ENCODE results near the gene LIG4. TPM values are rescaled to one million over a fixed set of nuclear protein-coding genes. Genes with fewer than 3 reads are reported as not detected.
"Not testable (repeated sequence)": the region's sequence is repeated elsewhere in the genome, so short reads cannot be mapped to it uniquely, and the experiment has no call there.

The LIG4 gene
- total and polyA plus RNA-seq, 7 donors, result 5.4 to 11.5 (median 8.3) TPM

GRCh38 chr13:108218044-108218974 lies 3.0 kb upstream of the LIG4 start, which contains the start of gene ABHD13:
Gene ABHD13, plus strand, starts transcription at chr13:108218392. Its CDS starts 10,827 bp downstream, at chr13:108229219.
- peak in 2 of 4 donors; percentile 43 to 50 for TF ChIP-seq EP300 (IDR thresholded peaks at IDR 0.05)
- peak; percentile 44 to 64 for TF ChIP-seq POLR2A (IDR thresholded peaks at IDR 0.05)
- no peak for TF ChIP-seq CTCF (IDR thresholded peaks at IDR 0.05)
- TF ChIP-seq POLR2AphosphoS5 (IDR thresholded peaks at IDR 0.05), result peak; percentile 73 to 91 (median 90)
- Histone ChIP-seq H3K27ac (peak within 1 kb of the TSS; percentile 87 to 94 (median 90)), H3K27me3 (no peaks in the 10 kb centered on the region), H3K36me3 (no peaks in the 10 kb centered on the region), H3K4me3 (peak within 1 kb of the TSS; percentile 86 to 100 (median 92)), H3K4me1 (peaks cover 0 to 70% (median 50%) of the 10 kb centered on the region in 4 donors), H3K9me3 (no peaks in the 10 kb centered on the region)
- DNase-seq, result peak; percentile 94
- 1% methylated on average over 93 of the region's 93 CpGs for WGBS, 2 donors
- intact Hi-C loops (cut with DNase I), result loop anchor here (5.0 kb wide), 2 partner anchors 699 to 1569 kb away; partner anchors contain the start of gene IRS2

DNA sequence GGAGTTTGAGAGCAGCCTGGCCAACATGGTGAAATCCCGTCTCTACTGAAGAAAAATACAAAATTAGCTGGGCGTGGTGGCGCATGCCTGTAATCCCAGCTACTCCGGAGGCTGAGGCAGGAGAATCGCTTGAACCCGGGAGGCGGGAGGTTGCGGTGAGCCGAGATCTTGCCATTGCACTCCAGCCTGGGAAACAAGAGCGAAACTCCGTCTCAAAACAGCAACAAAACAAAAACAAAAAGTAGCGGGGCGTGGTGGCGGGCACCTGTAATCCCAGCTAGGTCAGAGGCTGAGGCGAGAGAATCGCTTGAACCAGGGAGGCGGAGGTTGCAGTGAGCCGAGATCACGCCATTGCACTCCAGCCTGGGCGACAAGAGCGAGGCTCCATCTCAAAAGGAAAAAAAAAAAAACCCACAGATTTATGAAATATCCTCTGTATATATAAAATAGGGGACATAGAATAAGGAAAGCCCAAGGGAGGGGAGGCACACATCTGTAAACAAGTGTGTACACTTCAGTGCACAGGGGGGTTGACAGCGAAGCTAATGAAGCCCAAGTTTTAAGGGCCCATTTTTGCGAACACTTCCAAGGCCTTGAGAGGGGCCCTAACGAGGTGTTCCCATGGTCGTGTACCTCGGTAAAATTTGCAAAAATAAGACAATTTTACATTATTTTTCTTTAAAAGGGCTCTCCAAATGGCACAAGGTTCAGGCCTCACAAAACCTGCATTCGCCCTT lies 2.1 kb upstream of the LIG4 start:
- DNase-seq, result peak; percentile 59
- not testable (repeated sequence) for H3K27me3 ChIP-seq, H3K9me3 ChIP-seq, H3K36me3 ChIP-seq
- 71 to 74% methylated on average over 27 of the region's 27 CpGs for WGBS, 2 donors
- Histone ChIP-seq H3K4me3 (peak overlapping the region; percentile 86 to 100 (median 92)), H3K4me1 (peaks cover 0 to 62% (median 47%) of the 10 kb centered on the region in 4 donors), H3K27ac (peak overlapping the region; percentile 87 to 94 (median 90))
- intact Hi-C loops (cut with DNase I), result loop anchor here (5.0 kb wide), 2 partner anchors 700 to 1570 kb away; partner anchors contain the start of gene IRS2

GRCh38 chr13:108214441-108215271 lies 680 bp downstream of the LIG4 start:
- intact Hi-C loops (cut with DNase I), result loop anchor here (5.0 kb wide), 2 partner anchors 703 to 1573 kb away; partner anchors contain the start of gene IRS2
- Histone ChIP-seq H3K4me1 (peaks cover 0 to 41% (median 33%) of the 10 kb centered on the region in 4 donors), H3K9me3 (no peaks in the 10 kb centered on the region), H3K4me3 (peak overlapping the region; percentile 31 to 54 (median 48)), H3K27ac (peak overlapping the region; percentile 57 to 82 (median 73)), H3K36me3 (peaks cover 0 to 16% (median 9%) of the 10 kb centered on the region in 4 donors), H3K27me3 (no peaks in the 10 kb centered on the region)
- peak; percentile 68 for DNase-seq
- TF ChIP-seq EP300 (IDR thresholded peaks at IDR 0.05) (no peak), CTCF (IDR thresholded peaks at IDR 0.05) (no peak), POLR2A (IDR thresholded peaks at IDR 0.05) (no peak), POLR2AphosphoS5 (IDR thresholded peaks at IDR 0.05) (no peak)
- WGBS, 2 donors, result 13 to 26% methylated on average over 41 of the region's 41 CpGs

GRCh38 chr13:108213946-108214345 lies 1.4 kb downstream of the LIG4 start:
- H3K27ac ChIP-seq, result peak overlapping the region in 2 of 4 donors; percentile 76 to 82
- H3K4me1 ChIP-seq, result peaks cover 0 to 34% (median 27%) of the 10 kb centered on the region in 4 donors
- peaks cover 0 to 24% (median 11%) of the 10 kb centered on the region in 4 donors for H3K36me3 ChIP-seq
- no peaks in the 10 kb centered on the region for H3K9me3 ChIP-seq
- TF ChIP-seq POLR2AphosphoS5 (IDR thresholded peaks at IDR 0.05) (no peak), POLR2A (IDR thresholded peaks at IDR 0.05) (no peak), EP300 (IDR thresholded peaks at IDR 0.05) (no peak), CTCF (IDR thresholded peaks at IDR 0.05) (no peak)
- intact Hi-C loops (cut with DNase I), result no loop called here
- H3K4me3 ChIP-seq, result peak overlapping the region in 1 of 4 donors; percentile 52
- DNase-seq, result no peak
- 73 to 75% methylated on average over 5 of the region's 5 CpGs for WGBS, 2 donors
- H3K27me3 ChIP-seq, result no peaks in the 10 kb centered on the region

All from sigmoid colon (tissue), 7 donors.